H1 (cell line): ENCODE measurements around the gene PTPRCAP. TPM values are rescaled to one million over a fixed set of nuclear protein-coding genes. Genes with fewer than 3 reads are reported as not detected.

Source experiments
- CEBPB ChIP-seq: IDR thresholded peaks from 2 replicates; pipeline ENCODE4 v1.6.1; 2012; ENCODE audit warnings: low read depth, low read length
- CTBP2 ChIP-seq: IDR thresholded peaks from 2 replicates; pipeline ENCODE4 v1.7.0; 2011; ENCODE audit warnings: borderline replicate concordance, mild to moderate bottlenecking, moderate library complexity, mixed read lengths, low read length; ENCODE audit not compliant: insufficient read depth, insufficient read length
- CTCF ChIP-seq, 3 experiments: IDR thresholded peaks; 1 replicate in 2 of 3; 2 replicates in 1 of 3; pipeline versions ENCODE4 v1.5.1 to v1.6.1; 2011; ENCODE audit warnings: low read length in 3 of 3, mild to moderate bottlenecking in 3 of 3, inconsistent platforms in 2 of 3, low read depth in 1 of 3, moderate library complexity in 1 of 3; ENCODE audit not compliant: insufficient read depth in 1 of 3; ENCODE audit errors: control extremely low read depth in 1 of 3
- E2F6 ChIP-seq: IDR thresholded peaks from 2 replicates; pipeline ENCODE4 v1.6.1; 2012; ENCODE audit warnings: inconsistent platforms
- EP300 ChIP-seq, 2 experiments: IDR thresholded peaks; 1 replicate in 1 of 2; 2 replicates in 1 of 2; pipeline ENCODE4 v1.6.1; 2011 to 2012; ENCODE audit warnings: low read depth in 2 of 2, low read length in 2 of 2, mild to moderate bottlenecking in 2 of 2, borderline replicate concordance in 1 of 2, inconsistent platforms in 1 of 2, moderate library complexity in 1 of 2
- JUN ChIP-seq: IDR thresholded peaks from 2 replicates; pipeline ENCODE4 v1.6.1; 2011; ENCODE audit warnings: low read depth, mild to moderate bottlenecking, improper control_type of control experiment, low read length
- KDM1A ChIP-seq: fragments of 200-600, 300-600 bp; sonication (generic); IDR thresholded peaks from 2 replicates; pipeline ENCODE4 v1.7.1; 2016; ENCODE audit warnings: mild to moderate bottlenecking, low read length, borderline replicate concordance
- KDM5A ChIP-seq: fragments of 200-600 bp; IDR thresholded peaks from 2 replicates; pipeline ENCODE4 v1.7.1; 2012; ENCODE audit warnings: mild to moderate bottlenecking, low read length, inconsistent platforms, mixed read lengths
- POU5F1 ChIP-seq: IDR thresholded peaks from 2 replicates; pipeline ENCODE4 v1.6.1; 2011; ENCODE audit warnings: low read depth, mild to moderate bottlenecking, low read length, moderate library complexity
- SAP30 ChIP-seq: fragments of 300-600 bp; sonication (generic); IDR thresholded peaks from 2 replicates; pipeline ENCODE4 v1.7.1; 2012; ENCODE audit warnings: low read length, moderate library complexity, mild to moderate bottlenecking, inconsistent platforms; ENCODE audit not compliant: insufficient read depth, insufficient replicate concordance
- SIN3A ChIP-seq, 2 experiments: IDR thresholded peaks in 1 of 2; conservative IDR thresholded peaks in 1 of 2; 2 replicates each; pipeline ENCODE4 v1.6.1; 2011 to 2012; ENCODE audit warnings: low read length in 2 of 2, improper control_type of control experiment in 1 of 2, low read depth in 1 of 2, mild to moderate bottlenecking in 1 of 2
- SIX5 ChIP-seq: IDR thresholded peaks from 2 replicates; pipeline ENCODE4 v1.6.1; 2011; ENCODE audit warnings: mild to moderate bottlenecking, low read depth, low read length
- SRF ChIP-seq: IDR thresholded peaks from 2 replicates; pipeline ENCODE4 v1.6.1; 2011; ENCODE audit warnings: mild to moderate bottlenecking, low read depth, low read length, moderate library complexity
- TAF7 ChIP-seq: optimal IDR thresholded peaks from 2 replicates; pipeline ENCODE3; 2011; ENCODE audit warnings: low read depth, mild to moderate bottlenecking, inconsistent platforms, low read length, moderate library complexity, borderline replicate concordance
- YY1 ChIP-seq: IDR thresholded peaks from 2 replicates; pipeline ENCODE4 v1.6.1; 2011; ENCODE audit warnings: low read depth, mild to moderate bottlenecking, low read length
- polyA plus RNA-seq, 7 experiments: library from polyadenylated mRNA; depleted of rRNA in 3 of 7; stranded (reverse) in 5 of 7; unstranded in 2 of 7; fragments of >200 nt in 5 of 7; fragments of 200-250 nt in 2 of 7; gene quantifications; 1 replicate in 5 of 7; 2 replicates in 1 of 7; 4 replicates in 1 of 7; pipeline versions ENCODE4 v1.2.1 to v1.2.3, GENCODE V29; 2011 to 2013; ENCODE audit warnings: missing spikeins in 2 of 7, mixed read lengths in 2 of 7
- total RNA-seq: library from RNA; stranded (reverse); fragmentation: NEBNext Ultra II Directional; extraction: Animal tissue kit (Norgen Biotek cat#: 25700); gene quantifications from 2 replicates; pipeline ENCODE4 v1.2.1, GENCODE V29; 2021
- TF ChIP-seq, protein P1 (sequence below): IDR thresholded peaks from 2 replicates; pipeline ENCODE4 v1.6.1; 2011; ENCODE audit warnings: low read length, improper control_type of control experiment

Gene PTPRCAP
- total and polyA plus RNA-seq, 2 of the 8 experiments (the other 6 are each of a cell fraction or from before 2014, with no cell fraction given), result 0.78 to 6.7 TPM

- peak; percentile 98 for TF ChIP-seq E2F6
- TF ChIP-seq SRF, result 0 out of 2 replicates have a peak, but pooled peaks have one; percentile 19
- peak; percentile 67 for TF ChIP-seq TAF7
- TF ChIP-seq SAP30, result peak; percentile 21
- TF ChIP-seq, protein P1, sequence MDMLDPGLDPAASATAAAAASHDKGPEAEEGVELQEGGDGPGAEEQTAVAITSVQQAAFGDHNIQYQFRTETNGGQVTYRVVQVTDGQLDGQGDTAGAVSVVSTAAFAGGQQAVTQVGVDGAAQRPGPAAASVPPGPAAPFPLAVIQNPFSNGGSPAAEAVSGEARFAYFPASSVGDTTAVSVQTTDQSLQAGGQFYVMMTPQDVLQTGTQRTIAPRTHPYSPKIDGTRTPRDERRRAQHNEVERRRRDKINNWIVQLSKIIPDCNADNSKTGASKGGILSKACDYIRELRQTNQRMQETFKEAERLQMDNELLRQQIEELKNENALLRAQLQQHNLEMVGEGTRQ, result peak; percentile 100
- TF ChIP-seq POU5F1, result 0 out of 2 replicates have a peak, but pooled peaks have one; percentile 52
- no peak for TF ChIP-seq CTBP2
- TF ChIP-seq YY1, result 0 out of 2 replicates have a peak, but pooled peaks have one; percentile 13
- no peak for TF ChIP-seq KDM5A
- TF ChIP-seq SIX5, result no peak
- TF ChIP-seq KDM1A, result no peak
- peak; percentile 90 to 94 for TF ChIP-seq SIN3A (conservative IDR thresholded peaks at IDR 0.05 in 1 of 2, IDR thresholded peaks at IDR 0.05 in 1 of 2; ENCODE audit: low read depth in 1 of 2, low read length in 2 of 2)
- no peak for TF ChIP-seq CTCF (IDR thresholded peaks at IDR 0.05; ENCODE audit: control extremely low read depth in 1 of 3, insufficient read depth in 1 of 3, low read depth in 1 of 3, low read length in 3 of 3)
- peak in 1 of 2 experiments; percentile 78; a peak in 2 of 3 replicates for TF ChIP-seq EP300 (IDR thresholded peaks at IDR 0.05; ENCODE audit: borderline replicate concordance in 1 of 2, low read depth in 2 of 2, low read length in 2 of 2)
- no peak for TF ChIP-seq JUN
- TF ChIP-seq CEBPB, result no peak
Measured at GRCh38 chr11:67391304-67392182, 45.9 kb downstream of the PTPRCAP start, which contains the start of gene RAD9A (continued).
